Right atrium auricular region (tissue), 2 donors: ENCODE results near the gene TFDP1. TPM values are rescaled to one million over a fixed set of nuclear protein-coding genes. Genes with fewer than 3 reads are reported as not detected.

Source experiments
- DNase-seq: peaks from one replicate; pipeline ENCODE4 v3.0.0-alpha.2; 2019; ENCODE audit warnings: low spot score
- H3K27ac ChIP-seq, 2 donors: fragments of 200-600 bp; sonication (generic); 1 replicate in 1 of 2; 2 replicates in 1 of 2; pipeline ENCODE4 v1.5.1; 2016 to 2019
- H3K27me3 ChIP-seq, 2 donors: fragments of 200-600 bp; sonication (generic); one replicate each; pipeline versions ENCODE4 v1.5.1 to v1.6.0; 2017 to 2019
- H3K36me3 ChIP-seq: fragments of 200-600 bp; sonication (generic); one replicate; pipeline ENCODE4 v1.5.1; 2016
- H3K4me1 ChIP-seq, 2 donors: fragments of 200-600 bp; sonication (generic); one replicate each; pipeline versions ENCODE4 v1.5.1 to v1.6.0; 2017 to 2019
- H3K4me3 ChIP-seq, 2 donors: fragments of 200-600 bp; sonication (generic); 1 replicate in 1 of 2; 2 replicates in 1 of 2; pipeline ENCODE4 v1.5.1; 2017 to 2019; ENCODE audit warnings: mild to moderate bottlenecking in 1 of 2, moderate library complexity in 1 of 2
- H3K9me3 ChIP-seq, 2 donors: fragments of 200-600 bp; sonication (generic); one replicate each; pipeline ENCODE4 v1.5.1; 2019
- CTCF ChIP-seq, 2 donors: fragments of 200-600 bp; sonication (generic); IDR thresholded peaks; one replicate each; pipeline ENCODE4 v1.5.1; 2019; ENCODE audit warnings: antibody characterized with exemption in 2 of 2
- total RNA-seq, 2 donors: library from RNA; depleted of rRNA; stranded (reverse); fragments of >200 nt; gene quantifications; one replicate each; pipeline ENCODE4 v1.1.0, GENCODE V29; 2016

TFDP1 gene
- total RNA-seq, 2 donors from 2014 or later, result 34.4 to 40.4 TPM

DNA sequence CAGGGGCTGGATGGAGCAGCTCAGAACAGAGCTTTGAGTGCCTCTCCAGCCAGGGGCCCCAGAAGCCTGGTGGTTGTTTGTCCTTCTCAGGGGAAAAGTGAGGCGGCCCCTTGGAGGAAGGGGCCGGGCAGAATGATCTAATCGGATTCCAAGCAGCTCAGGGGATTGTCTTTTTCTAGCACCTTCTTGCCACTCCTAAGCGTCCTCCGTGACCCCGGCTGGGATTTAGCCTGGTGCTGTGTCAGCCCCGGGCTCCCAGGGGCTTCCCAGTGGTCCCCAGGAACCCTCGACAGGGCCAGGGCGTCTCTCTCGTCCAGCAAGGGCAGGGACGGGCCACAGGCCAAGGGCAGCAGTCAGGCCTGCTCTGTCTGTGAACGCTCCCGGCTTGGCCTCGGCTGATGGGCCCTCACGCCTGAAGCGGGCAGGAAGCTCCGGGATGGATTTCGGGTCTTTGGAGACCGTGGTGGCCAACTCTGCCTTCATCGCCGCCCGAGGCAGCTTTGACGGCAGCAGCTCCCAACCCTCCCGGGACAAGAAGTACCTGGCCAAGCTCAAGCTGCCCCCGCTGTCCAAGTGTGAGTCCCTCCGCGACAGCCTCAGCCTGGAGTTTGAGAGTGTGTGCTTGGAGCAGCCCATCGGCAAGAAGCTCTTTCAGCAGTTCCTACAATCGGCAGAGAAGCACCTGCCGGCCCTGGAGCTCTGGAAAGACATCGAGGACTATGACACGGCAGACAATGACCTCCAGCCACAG is 82.6 kb downstream of the TFDP1 start, which contains the start of gene GRK1:
Gene GRK1 (plus strand): TSS at position 269 of the 751 bp plus-strand sequence. CDS start 168 bp downstream, at position 437.
- Histone ChIP-seq H3K36me3 (no peaks in the 10 kb centered on the region), H3K27ac (no peak within 1 kb of the TSS), H3K27me3 (no peaks in the 10 kb centered on the region), H3K9me3 (peaks cover 0 to 2% of the 10 kb centered on the region in 2 donors), H3K4me3 (no peak within 1 kb of the TSS), H3K4me1 (no peaks in the 10 kb centered on the region)
- TF ChIP-seq CTCF (IDR thresholded peaks at IDR 0.05), result no peak
- no peak for DNase-seq

DNA sequence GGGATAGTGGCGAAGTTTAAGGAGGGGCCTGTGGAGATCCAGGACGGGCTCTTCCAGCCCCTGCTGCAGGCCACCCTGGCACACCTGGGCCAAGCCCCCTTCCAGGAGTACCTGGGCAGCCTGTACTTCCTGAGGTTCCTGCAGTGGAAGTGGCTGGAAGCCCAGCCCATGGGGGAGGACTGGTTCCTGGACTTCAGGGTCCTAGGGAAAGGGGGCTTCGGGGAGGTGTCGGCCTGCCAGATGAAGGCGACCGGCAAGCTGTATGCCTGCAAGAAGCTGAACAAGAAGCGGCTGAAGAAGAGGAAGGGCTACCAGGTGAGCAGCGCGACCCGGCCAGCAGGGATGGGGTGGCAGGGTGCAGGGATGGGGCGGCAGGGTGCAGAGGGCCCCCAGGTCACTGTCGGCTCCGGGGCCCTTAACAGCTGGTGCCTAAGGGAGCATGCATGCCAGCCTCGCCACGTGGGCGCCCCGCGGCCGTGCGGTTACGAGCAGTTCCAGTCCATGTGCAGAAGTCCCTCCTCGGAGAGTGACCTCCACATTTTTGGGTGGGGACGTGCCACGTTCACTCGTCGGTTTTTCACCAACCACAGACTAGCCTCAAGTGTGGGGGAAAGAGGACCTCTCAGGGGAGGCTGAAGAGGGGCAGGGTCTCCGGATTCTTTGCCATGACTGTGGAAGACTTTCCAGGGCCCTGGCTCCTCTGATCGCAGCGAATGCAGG is 83.4 kb downstream of the TFDP1 start:
- Histone ChIP-seq H3K4me3 (no peak overlapping the region), H3K36me3 (no peaks in the 10 kb centered on the region), H3K4me1 (no peaks in the 10 kb centered on the region), H3K27me3 (no peaks in the 10 kb centered on the region), H3K9me3 (no peaks in the 10 kb centered on the region), H3K27ac (no peak overlapping the region)
- no peak for TF ChIP-seq CTCF (IDR thresholded peaks at IDR 0.05)
- no peak for DNase-seq

- H3K4me1 ChIP-seq, result no peaks in the 10 kb centered on the region
- H3K27me3 ChIP-seq, result no peaks in the 10 kb centered on the region
- H3K27ac ChIP-seq, result no peak overlapping the region
- TF ChIP-seq CTCF (IDR thresholded peaks at IDR 0.05), result no peak
- no peak for DNase-seq
- no peaks in the 10 kb centered on the region for H3K9me3 ChIP-seq
- no peaks in the 10 kb centered on the region for H3K36me3 ChIP-seq
- H3K4me3 ChIP-seq, result no peak overlapping the region
Observed at GRCh38 chr13:113668491-113668971, 84.0 kb downstream of the TFDP1 start.

DNA sequence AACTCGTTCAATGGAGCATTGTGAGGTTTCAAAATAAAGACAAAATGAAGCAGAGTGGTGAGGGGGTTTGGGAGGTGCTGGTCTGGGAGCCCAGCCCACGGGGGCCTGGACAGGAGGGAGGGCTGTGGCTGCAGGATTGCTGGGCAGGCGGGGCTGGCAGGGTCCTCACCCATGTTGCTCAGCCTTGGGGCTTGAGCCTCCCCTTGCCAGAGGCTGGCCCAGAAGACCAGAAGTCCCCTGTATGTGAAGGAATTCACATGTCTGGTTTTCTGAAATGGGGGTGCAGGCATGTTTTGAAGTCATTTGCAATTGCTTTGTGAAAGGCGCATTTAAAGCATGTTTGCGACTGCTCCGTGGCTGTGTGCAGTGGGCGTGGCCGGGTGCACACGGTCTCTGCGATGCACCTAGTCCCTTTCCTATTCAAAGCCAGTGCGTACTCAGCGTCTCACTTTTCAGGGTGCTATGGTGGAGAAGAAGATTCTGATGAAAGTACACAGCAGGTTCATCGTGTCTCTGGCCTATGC is 84.7 kb downstream of the TFDP1 start:
- no peak overlapping the region for H3K27ac ChIP-seq
- H3K4me3 ChIP-seq, result no peak overlapping the region
- H3K4me1 ChIP-seq, result no peaks in the 10 kb centered on the region
- no peak for TF ChIP-seq CTCF (IDR thresholded peaks at IDR 0.05)
- no peak for DNase-seq
- no peaks in the 10 kb centered on the region for H3K9me3 ChIP-seq
- no peaks in the 10 kb centered on the region for H3K27me3 ChIP-seq
- no peaks in the 10 kb centered on the region for H3K36me3 ChIP-seq

GRCh38 chr13:113669755-113670341 is 85.3 kb downstream of the TFDP1 start:
- Histone ChIP-seq H3K4me1 (no peaks in the 10 kb centered on the region), H3K4me3 (no peak overlapping the region), H3K36me3 (no peaks in the 10 kb centered on the region), H3K9me3 (no peaks in the 10 kb centered on the region), H3K27ac (no peak overlapping the region), H3K27me3 (no peaks in the 10 kb centered on the region)
- no peak for TF ChIP-seq CTCF (IDR thresholded peaks at IDR 0.05)
- no peak for DNase-seq
